H1 (cell line): ENCODE measurements around the gene TMEM25. TPM values are rescaled to one million over a fixed set of nuclear protein-coding genes. Genes with fewer than 3 reads are reported as not detected.

Source experiments
- polyA plus RNA-seq, 7 experiments: library from polyadenylated mRNA; depleted of rRNA in 3 of 7; stranded (reverse) in 5 of 7; unstranded in 2 of 7; fragments of >200 nt in 5 of 7; fragments of 200-250 nt in 2 of 7; gene quantifications; 1 replicate in 5 of 7; 2 replicates in 1 of 7; 4 replicates in 1 of 7; pipeline versions ENCODE4 v1.2.1 to v1.2.3, GENCODE V29; 2011 to 2013; ENCODE audit warnings: missing spikeins in 2 of 7, mixed read lengths in 2 of 7
- total RNA-seq: library from RNA; stranded (reverse); fragmentation: NEBNext Ultra II Directional; extraction: Animal tissue kit (Norgen Biotek cat#: 25700); gene quantifications from 2 replicates; pipeline ENCODE4 v1.2.1, GENCODE V29; 2021

Gene TMEM25
- total and polyA plus RNA-seq, 2 of the 8 experiments (the other 6 are each of a cell fraction or from before 2014, with no cell fraction given) = 18.3 to 26.8 TPM

Other genes starting within 250 kb of the TMEM25 start
- gene CD3E, start 226.5 kb upstream of the TMEM25 start, total RNA-seq = not detected in 2 replicates
- 0.05 TPM in 1 of 2 replicates, not detected in the other for gene CD3E, start 226.5 kb upstream of the TMEM25 start, polyA plus RNA-seq (2011; rRNA removed)
- not detected in 2 replicates for gene CD3D, start 188.5 kb upstream of the TMEM25 start, total RNA-seq
- gene CD3D, start 188.5 kb upstream of the TMEM25 start, polyA plus RNA-seq (2011; rRNA removed) = not detected in 2 replicates
- gene CD3G, start 186.8 kb upstream of the TMEM25 start, total RNA-seq = not detected in 2 replicates
- gene CD3G, start 186.8 kb upstream of the TMEM25 start, polyA plus RNA-seq (2011; rRNA removed) = 0.02 TPM in 1 of 2 replicates, not detected in the other
- gene UBE4A, start 171.6 kb upstream of the TMEM25 start, total RNA-seq = 33.5 and 34.5 TPM in 2 replicates
- 7.9 and 11.3 TPM in 2 replicates for gene UBE4A, start 171.6 kb upstream of the TMEM25 start, polyA plus RNA-seq (2011; rRNA removed)
- 237 and 251 TPM in 2 replicates for gene ATP5MG, start 129.6 kb upstream of the TMEM25 start, total RNA-seq
- 322 and 464 TPM in 2 replicates for gene ATP5MG, start 129.6 kb upstream of the TMEM25 start, polyA plus RNA-seq (2011; rRNA removed)
- 59.1 and 62.1 TPM in 2 replicates for gene KMT2A, start 94.7 kb upstream of the TMEM25 start, total RNA-seq
- gene KMT2A, start 94.7 kb upstream of the TMEM25 start, polyA plus RNA-seq (2011; rRNA removed) = 32.0 and 35.9 TPM in 2 replicates
- gene TTC36, start 3.7 kb upstream of the TMEM25 start, total RNA-seq = not detected in 2 replicates
- gene TTC36, start 3.7 kb upstream of the TMEM25 start, polyA plus RNA-seq (2011; rRNA removed) = 0.14 TPM in 1 of 2 replicates, not detected in the other
- gene IFT46, start 34.7 kb downstream of the TMEM25 start, total RNA-seq = 11.2 and 11.5 TPM in 2 replicates
- 10.3 and 12.3 TPM in 2 replicates for gene IFT46, start 34.7 kb downstream of the TMEM25 start, polyA plus RNA-seq (2011; rRNA removed)
- gene ARCN1, start 41.2 kb downstream of the TMEM25 start, total RNA-seq = 132 and 137 TPM in 2 replicates
- 82.1 and 146 TPM in 2 replicates for gene ARCN1, start 41.2 kb downstream of the TMEM25 start, polyA plus RNA-seq (2011; rRNA removed)
- gene PHLDB1, start 76.4 kb downstream of the TMEM25 start, total RNA-seq = 74.8 and 74.9 TPM in 2 replicates
- gene PHLDB1, start 76.4 kb downstream of the TMEM25 start, polyA plus RNA-seq (2011; rRNA removed) = 53.9 and 70.6 TPM in 2 replicates
- gene TREH, start 148.5 kb downstream of the TMEM25 start, total RNA-seq = not detected in 2 replicates
- gene TREH, start 148.5 kb downstream of the TMEM25 start, polyA plus RNA-seq (2011; rRNA removed) = 0.03 TPM in 1 of 2 replicates, not detected in the other